B cell (primary cell): ENCODE results near the gene SPATA2. TPM values are rescaled to one million over a fixed set of nuclear protein-coding genes. Genes with fewer than 3 reads are reported as not detected.

ENCODE experiments used
- ATAC-seq: fragments of 200-7000 bp; cut with Tn5 transposase; one replicate; pipeline ENCODE4 v1.10.0; 2021; ENCODE audit warnings: low read depth, mild to moderate bottlenecking, moderate number of reproducible peaks, moderate library complexity
- CTCF ChIA-PET: fragments of 350-600 bp; sonication (Branson Sonifier 250); formaldehyde crosslinking; loops from one replicate; lab custom pipeline; 2021; ENCODE audit warnings: antibody characterized with exemption, inconsistent platforms; lab: Charles Lee
- POLR2A ChIA-PET: fragments of 350-600 bp; sonication (Branson Sonifier 250); formaldehyde crosslinking; loops from one replicate; lab custom pipeline; 2021; ENCODE audit warnings: antibody characterized with exemption; lab: Charles Lee
- DNase-seq: peaks from one replicate; pipeline ENCODE4 v3.0.0; 2013
- H2AFZ ChIP-seq: 2 replicates; pipeline ENCODE4 v1.6.1; 2012; ENCODE audit warnings: mild to moderate bottlenecking, low read depth, low read length; ENCODE audit not compliant: insufficient read depth, poor library complexity, severe bottlenecking
- H3K27ac ChIP-seq, 2 donors: 1 replicate in 1 of 2; 2 replicates in 1 of 2; pipeline ENCODE4 v1.5.1; 2012 to 2013; ENCODE audit warnings: low read length in 2 of 2, mild to moderate bottlenecking in 2 of 2, moderate library complexity in 1 of 2
- H3K27me3 ChIP-seq, 4 experiments: fragments of 200-600 bp in 1 of 4; sonication (generic) in 1 of 4; replicated peaks in 1 of 4; 1 replicate in 2 of 4; 2 replicates in 2 of 4; pipeline versions ENCODE4 v1.6.1 to v1.7.0; 2013 to 2016; ENCODE audit warnings: low read length in 3 of 4, mild to moderate bottlenecking in 2 of 4, mixed read lengths in 1 of 4, moderate library complexity in 1 of 4; ENCODE audit not compliant: insufficient read depth in 4 of 4, control insufficient read depth in 3 of 4; ENCODE audit errors: control extremely low read depth in 1 of 4
- H3K36me3 ChIP-seq, 2 experiments: replicated peaks in 1 of 2; 1 replicate in 1 of 2; 2 replicates in 1 of 2; pipeline versions ENCODE4 v1.6.1 to v1.7.1; 2013; ENCODE audit warnings: low read length in 1 of 2; ENCODE audit not compliant: insufficient read depth in 2 of 2, control insufficient read depth in 1 of 2; ENCODE audit errors: control extremely low read depth in 1 of 2, extremely low read depth in 1 of 2
- H3K4me1 ChIP-seq, 2 donors: fragments of 200-600 bp in 1 of 2; sonication (generic) in 1 of 2; 1 replicate in 1 of 2; 2 replicates in 1 of 2; pipeline versions ENCODE4 v1.5.1 to v1.6.1; 2013 to 2017; ENCODE audit warnings: low read length in 2 of 2; ENCODE audit not compliant: control insufficient read depth in 2 of 2, insufficient read depth in 2 of 2
- H3K4me2 ChIP-seq: replicated peaks from 2 replicates; pipeline ENCODE3; 2012; ENCODE audit warnings: mild to moderate bottlenecking, low read depth, low read length; ENCODE audit not compliant: poor library complexity, severe bottlenecking
- H3K4me3 ChIP-seq, 5 experiments: fragments of 200-600 bp in 1 of 5; sonication (generic) in 1 of 5; 1 replicate in 3 of 5; 2 replicates in 2 of 5; pipeline versions ENCODE4 v1.5.1 to v1.7.0; 2011 to 2016; ENCODE audit warnings: low read length in 4 of 5, mild to moderate bottlenecking in 4 of 5, low read depth in 2 of 5, control low read depth in 1 of 5, moderate library complexity in 1 of 5; ENCODE audit not compliant: insufficient read depth in 1 of 5; ENCODE audit errors: control extremely low read depth in 1 of 5, extremely low read depth in 1 of 5
- H3K79me2 ChIP-seq: fragments of 200-600 bp; sonication (generic); one replicate; pipeline ENCODE4 v1.6.0; 2016; ENCODE audit warnings: low read length; ENCODE audit not compliant: control insufficient read depth, insufficient read depth
- H3K9ac ChIP-seq: fragments of 200-600 bp; sonication (generic); 2 replicates; pipeline ENCODE4 v1.6.1; 2017; ENCODE audit warnings: mild to moderate bottlenecking, low read length, moderate library complexity
- H3K9me3 ChIP-seq, 3 donors: one replicate each; pipeline versions ENCODE4 v1.6.1 to v1.7.1; 2013; ENCODE audit warnings: low read length in 2 of 3; ENCODE audit not compliant: control insufficient read depth in 2 of 3, insufficient read depth in 1 of 3; ENCODE audit errors: control extremely low read depth in 1 of 3
- H4K20me1 ChIP-seq: 2 replicates; pipeline ENCODE4 v1.6.0; 2012; ENCODE audit warnings: mild to moderate bottlenecking, low read length; ENCODE audit not compliant: insufficient read depth, control insufficient read depth, poor library complexity, severe bottlenecking
- H3K27ac Mint-ChIP-seq: one replicate; pipeline ENCODE4 v1.8.0; 2021; ENCODE audit warnings: mixed read lengths
- H3K27me3 Mint-ChIP-seq: one replicate; pipeline ENCODE4 v1.8.0; 2021; ENCODE audit warnings: mixed read lengths
- H3K4me1 Mint-ChIP-seq: one replicate; pipeline ENCODE4 v1.8.0; 2021; ENCODE audit warnings: mixed read lengths
- H3K4me3 Mint-ChIP-seq: one replicate; pipeline ENCODE4 v1.8.0; 2021; ENCODE audit warnings: mixed read lengths
- H3K9me3 Mint-ChIP-seq: one replicate; pipeline ENCODE4 v1.8.0; 2022; ENCODE audit warnings: mixed read lengths; ENCODE audit not compliant: insufficient read depth
- CTCF ChIP-seq: fragments of 200-600 bp; IDR thresholded peaks from one replicate; pipeline ENCODE4 v1.8.0; 2022; ENCODE audit warnings: antibody characterized with exemption, mild to moderate bottlenecking
- EZH2 ChIP-seq: IDR thresholded peaks from 2 replicates; pipeline ENCODE4 v1.6.1; 2012; ENCODE audit warnings: borderline replicate concordance, low read depth, mild to moderate bottlenecking, moderate library complexity, low read length; ENCODE audit not compliant: insufficient read depth, poor library complexity, severe bottlenecking
- WGBS: methylation state at CpG from one replicate; pipeline ENCODE4 v1.1.5; 2013; ENCODE audit warnings: missing lambda C conversion rate; ENCODE audit not compliant: insufficient coverage; 5-methylcytosine and 5-hydroxymethylcytosine counted together
- intact Hi-C: fragments of 100-400 bp; cut with micrococcal nuclease; formaldehyde crosslinking; loops from one replicate; pipeline ENCODE4 v1.10.0; 2022
- polyA plus RNA-seq: library from polyadenylated mRNA; depleted of rRNA; stranded (reverse); fragments of >200 nt; gene quantifications from 2 replicates; pipeline ENCODE4 v1.2.3, GENCODE V29; 2012
- total RNA-seq, 2 donors: library from RNA; stranded (reverse); fragments of 120-200 nt in 1 of 2; gene quantifications; 1 replicate in 1 of 2; 2 replicates in 1 of 2; pipeline versions ENCODE4 v1.2.3 to v1.2.4, GENCODE V29; 2013 to 2022

The SPATA2 gene
- total and polyA plus RNA-seq, 2 donors (not counting 1 experiment from before 2014, with no cell fraction given): 10.7 to 20.0 TPM

GRCh38 chr20:49888212-49889000 lies 26.9 kb downstream of the SPATA2 start:
- Mint-ChIP-seq H3K27me3 (no peaks in the 10 kb centered on the region), H3K9me3 (no peaks in the 10 kb centered on the region), H3K4me3 (no peak overlapping the region), H3K27ac (peak overlapping the region; percentile 43), H3K4me1 (peaks cover 4% of the 10 kb centered on the region)
- H3K9ac ChIP-seq: no peak overlapping the region
- H3K36me3 ChIP-seq: peaks cover 0 to 51% of the 10 kb centered on the region in 2 experiments
- no peak overlapping the region for H3K27ac ChIP-seq
- peak; percentile 77 for TF ChIP-seq CTCF
- TF ChIP-seq EZH2: no peak
- DNase-seq (peak; percentile 71), ATAC-seq (peak; percentile 66)
- no peak overlapping the region for H3K4me3 ChIP-seq
- H4K20me1 ChIP-seq: no peaks in the 10 kb centered on the region
- H3K4me2 ChIP-seq: no peak overlapping the region
- no peaks in the 10 kb centered on the region for H3K9me3 ChIP-seq
- WGBS: 78% methylated on average over 18 of the region's 18 CpGs
- ChIA-PET CTCF (interaction anchor here (0.6 to 2.0 kb wide), 12 partner anchors 8 to 558 kb away, joined by 3 to 6 read pairs (median 3); no protein-coding TSS in a partner anchor), POLR2A (no interaction called here)
- intact Hi-C loops: loop anchor here (1.0 kb wide), 1 partner anchor 277 kb away; no protein-coding TSS in a partner anchor
- no peak overlapping the region for H2AFZ ChIP-seq
- H3K27me3 ChIP-seq: no peaks in the 10 kb centered on the region
- no peaks in the 10 kb centered on the region for H3K79me2 ChIP-seq
- peaks cover 0 to under 1% of the 10 kb centered on the region in 2 donors for H3K4me1 ChIP-seq
